Neutrophil (primary cell): ENCODE results near the gene GPC4.

Experiments
- H3K27ac ChIP-seq: fragments of 200-600 bp; sonication (generic); 2 replicates; pipeline ENCODE4 v1.5.1; 2016; ENCODE audit warnings: mild to moderate bottlenecking, moderate library complexity
- H3K27me3 ChIP-seq: fragments of 200-600 bp; sonication (generic); 2 replicates; pipeline ENCODE4 v1.6.0; 2016; ENCODE audit warnings: mild to moderate bottlenecking
- H3K36me3 ChIP-seq: fragments of 200-600 bp; sonication (generic); 2 replicates; pipeline ENCODE4 v1.5.1; 2017
- H3K4me1 ChIP-seq, 2 experiments: fragments of 200-600 bp in 1 of 2; sonication (generic) in 1 of 2; 1 replicate in 1 of 2; 2 replicates in 1 of 2; pipeline versions ENCODE4 v1.5.1 to v1.6.1; 2013 to 2016; ENCODE audit warnings: low read depth in 1 of 2, low read length in 1 of 2, mild to moderate bottlenecking in 1 of 2, moderate library complexity in 1 of 2; ENCODE audit not compliant: control insufficient read depth in 1 of 2, insufficient read depth in 1 of 2
- H3K4me3 ChIP-seq, 2 experiments: fragments of 200-600 bp in 1 of 2; sonication (generic) in 1 of 2; 1 replicate in 1 of 2; 2 replicates in 1 of 2; pipeline ENCODE4 v1.5.1; 2013 to 2016; ENCODE audit warnings: low read depth in 1 of 2, low read length in 1 of 2, mild to moderate bottlenecking in 1 of 2, moderate library complexity in 1 of 2
- H3K9me3 ChIP-seq: fragments of 200-600 bp; sonication (generic); 2 replicates; pipeline ENCODE4 v1.5.1; 2016
- CTCF ChIP-seq: fragments of 200-600 bp; sonication (generic); IDR thresholded peaks from 2 replicates; pipeline ENCODE4 v1.5.1; 2016; ENCODE audit warnings: antibody characterized with exemption

GPC4 gene

GRCh38 chrX:133410550-133410949, 4.7 kb downstream of the GPC4 start:
- Histone ChIP-seq H3K27me3 (peaks cover 48% of the 10 kb centered on the region), H3K36me3 (no peaks in the 10 kb centered on the region), H3K27ac (no peak overlapping the region), H3K9me3 (no peaks in the 10 kb centered on the region), H3K4me3 (no peak overlapping the region), H3K4me1 (peaks cover 0 to 8% of the 10 kb centered on the region in 2 experiments)
- TF ChIP-seq CTCF, result no peak

GRCh38 chrX:133405498-133406185, 9.6 kb downstream of the GPC4 start:
- Histone ChIP-seq H3K27me3 (no peaks in the 10 kb centered on the region), H3K4me3 (no peak overlapping the region), H3K36me3 (no peaks in the 10 kb centered on the region), H3K27ac (no peak overlapping the region), H3K4me1 (no peaks in the 10 kb centered on the region), H3K9me3 (no peaks in the 10 kb centered on the region)
- TF ChIP-seq CTCF, result no peak

GRCh38 chrX:133403984-133404383, 11.3 kb downstream of the GPC4 start:
- H3K9me3 ChIP-seq, result no peaks in the 10 kb centered on the region
- H3K4me1 ChIP-seq, result no peaks in the 10 kb centered on the region
- no peaks in the 10 kb centered on the region for H3K36me3 ChIP-seq
- H3K4me3 ChIP-seq, result no peak overlapping the region
- H3K27me3 ChIP-seq, result no peaks in the 10 kb centered on the region
- no peak overlapping the region for H3K27ac ChIP-seq
- no peak for TF ChIP-seq CTCF

GRCh38 chrX:133402830-133403625, 12.3 kb downstream of the GPC4 start:
- H3K36me3 ChIP-seq, result no peaks in the 10 kb centered on the region
- no peak overlapping the region for H3K27ac ChIP-seq
- TF ChIP-seq CTCF, result no peak
- H3K4me3 ChIP-seq, result no peak overlapping the region
- no peaks in the 10 kb centered on the region for H3K9me3 ChIP-seq
- H3K4me1 ChIP-seq, result no peaks in the 10 kb centered on the region
- no peaks in the 10 kb centered on the region for H3K27me3 ChIP-seq

GRCh38 chrX:133402042-133402453, 13.2 kb downstream of the GPC4 start:
- no peak for TF ChIP-seq CTCF
- Histone ChIP-seq H3K4me1 (no peaks in the 10 kb centered on the region), H3K4me3 (no peak overlapping the region), H3K9me3 (no peaks in the 10 kb centered on the region), H3K27me3 (no peaks in the 10 kb centered on the region), H3K27ac (no peak overlapping the region), H3K36me3 (no peaks in the 10 kb centered on the region)
